ENCODE data around the gene LMOD1.

Gene LMOD1

DNA sequence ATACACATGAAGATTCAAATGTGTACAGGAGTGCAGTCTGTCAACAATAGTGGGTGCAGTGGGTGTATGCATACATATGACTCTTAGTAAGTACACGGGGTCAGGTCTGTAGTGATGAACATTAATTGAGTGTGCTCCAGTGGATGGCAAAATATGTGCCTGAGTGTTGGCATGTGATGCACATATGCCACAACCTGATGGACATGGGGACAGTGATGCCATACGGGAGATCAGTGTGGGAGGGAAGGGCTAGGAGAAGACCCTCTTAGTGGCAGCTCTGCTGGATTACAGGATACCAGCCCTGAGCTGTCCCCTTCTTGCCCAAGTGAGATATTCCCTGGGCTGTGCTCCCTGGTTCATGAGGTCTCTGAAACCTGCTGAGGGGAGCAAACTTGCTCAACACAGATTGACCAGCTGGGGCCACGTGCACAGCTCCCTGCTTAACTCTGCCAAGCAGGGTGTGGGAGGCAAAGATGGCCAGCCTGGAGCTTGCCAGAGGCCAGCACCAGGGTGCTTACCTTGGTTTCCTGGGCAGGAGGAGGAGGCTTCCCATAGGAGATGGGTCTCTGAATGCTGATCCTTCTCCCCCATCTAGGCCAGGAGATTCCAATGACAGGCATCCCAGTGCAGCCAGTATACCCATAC, 55.4 kb downstream of the LMOD1 start:
- H3K9me3 ChIP-seq (ENCODE audit: insufficient read depth, low read length, severe bottlenecking) = no peaks in the 10 kb centered on the region
- H3K27ac ChIP-seq (ENCODE audit: low read length) = no peak overlapping the region
- TF ChIP-seq, protein P1, sequence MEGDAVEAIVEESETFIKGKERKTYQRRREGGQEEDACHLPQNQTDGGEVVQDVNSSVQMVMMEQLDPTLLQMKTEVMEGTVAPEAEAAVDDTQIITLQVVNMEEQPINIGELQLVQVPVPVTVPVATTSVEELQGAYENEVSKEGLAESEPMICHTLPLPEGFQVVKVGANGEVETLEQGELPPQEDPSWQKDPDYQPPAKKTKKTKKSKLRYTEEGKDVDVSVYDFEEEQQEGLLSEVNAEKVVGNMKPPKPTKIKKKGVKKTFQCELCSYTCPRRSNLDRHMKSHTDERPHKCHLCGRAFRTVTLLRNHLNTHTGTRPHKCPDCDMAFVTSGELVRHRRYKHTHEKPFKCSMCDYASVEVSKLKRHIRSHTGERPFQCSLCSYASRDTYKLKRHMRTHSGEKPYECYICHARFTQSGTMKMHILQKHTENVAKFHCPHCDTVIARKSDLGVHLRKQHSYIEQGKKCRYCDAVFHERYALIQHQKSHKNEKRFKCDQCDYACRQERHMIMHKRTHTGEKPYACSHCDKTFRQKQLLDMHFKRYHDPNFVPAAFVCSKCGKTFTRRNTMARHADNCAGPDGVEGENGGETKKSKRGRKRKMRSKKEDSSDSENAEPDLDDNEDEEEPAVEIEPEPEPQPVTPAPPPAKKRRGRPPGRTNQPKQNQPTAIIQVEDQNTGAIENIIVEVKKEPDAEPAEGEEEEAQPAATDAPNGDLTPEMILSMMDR (IDR thresholded peaks at IDR 0.05; ENCODE audit: borderline replicate concordance, extremely low read depth, low read length, poor library complexity, severe bottlenecking) = no peak
- TF ChIP-seq EZH2 (IDR thresholded peaks at IDR 0.05; ENCODE audit: borderline replicate concordance, low read depth, low read length, severe bottlenecking) = no peak
- H2AFZ ChIP-seq (ENCODE audit: low read depth, low read length) = no peak overlapping the region
- H3K4me3 ChIP-seq (ENCODE audit: low read depth in 1 of 2, low read length in 2 of 2) = no peak overlapping the region
- H3K9ac ChIP-seq (ENCODE audit: low read depth, low read length) = no peak overlapping the region
- no peaks in the 10 kb centered on the region for H3K36me3 ChIP-seq (ENCODE audit: insufficient read depth, low read length)
- DNase-seq (no peak), ATAC-seq (ENCODE audit: insufficient read depth, low read depth) (no peak)
- no peaks in the 10 kb centered on the region for H3K79me2 ChIP-seq (ENCODE audit: insufficient read depth, low read length)
- peaks cover 3% of the 10 kb centered on the region; the same call in 1 of the 2 replicates for H4K20me1 ChIP-seq (ENCODE audit: insufficient read depth, low read length)
- H3K27me3 ChIP-seq (ENCODE audit: insufficient read depth, low read length, poor library complexity) = peaks cover 19% of the 10 kb centered on the region
- H3K4me2 ChIP-seq (ENCODE audit: insufficient read depth, low read length) = no peak overlapping the region
- peaks cover under 1% of the 10 kb centered on the region for H3K4me1 ChIP-seq (ENCODE audit: insufficient read depth, low read length)

DNA sequence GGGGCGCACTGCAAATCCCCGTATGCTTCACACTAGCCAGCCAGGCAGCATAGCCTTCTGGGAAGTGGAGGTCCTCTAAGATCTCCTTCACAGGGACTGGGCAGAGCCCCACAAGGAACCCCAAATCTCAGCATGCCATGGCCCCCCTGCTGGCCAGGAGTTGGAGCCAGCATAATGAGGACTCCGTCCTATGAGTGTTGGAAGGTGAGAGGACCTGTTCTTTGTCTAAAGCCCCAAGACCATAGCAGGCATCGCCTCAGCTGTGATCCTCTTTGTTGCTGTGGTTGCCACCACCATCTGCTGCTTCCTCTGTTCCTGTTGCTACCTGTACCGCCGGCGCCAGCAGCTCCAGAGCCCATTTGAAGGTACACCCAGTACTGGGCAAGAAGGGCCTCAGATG, 56.1 kb downstream of the LMOD1 start:
- H3K27ac ChIP-seq (ENCODE audit: low read length) = no peak overlapping the region
- ATAC-seq (ENCODE audit: insufficient read depth, low read depth) = no peak
- H3K79me2 ChIP-seq (ENCODE audit: insufficient read depth, low read length) = no peaks in the 10 kb centered on the region
- no peak overlapping the region for H3K9ac ChIP-seq (ENCODE audit: low read depth, low read length)
- no peak overlapping the region for H2AFZ ChIP-seq (ENCODE audit: low read depth, low read length)
- H3K36me3 ChIP-seq (ENCODE audit: insufficient read depth, low read length) = no peaks in the 10 kb centered on the region
- no peaks in the 10 kb centered on the region for H3K9me3 ChIP-seq (ENCODE audit: insufficient read depth, low read length, severe bottlenecking)
- DNase-seq = no peak
- no peaks in the 10 kb centered on the region for H3K4me1 ChIP-seq (ENCODE audit: insufficient read depth, low read length)
- peaks cover 3% of the 10 kb centered on the region; the same call in 1 of the 2 replicates for H4K20me1 ChIP-seq (ENCODE audit: insufficient read depth, low read length)
- TF ChIP-seq EZH2 (IDR thresholded peaks at IDR 0.05; ENCODE audit: borderline replicate concordance, low read depth, low read length, severe bottlenecking) = no peak
- TF ChIP-seq, protein P1 (IDR thresholded peaks at IDR 0.05; ENCODE audit: borderline replicate concordance, extremely low read depth, low read length, poor library complexity, severe bottlenecking) = no peak
- H3K27me3 ChIP-seq (ENCODE audit: insufficient read depth, low read length, poor library complexity) = peaks cover 24% of the 10 kb centered on the region
- no peak overlapping the region for H3K4me3 ChIP-seq (ENCODE audit: low read depth in 1 of 2, low read length in 2 of 2)
- H3K4me2 ChIP-seq (ENCODE audit: insufficient read depth, low read length) = no peak overlapping the region

DNA sequence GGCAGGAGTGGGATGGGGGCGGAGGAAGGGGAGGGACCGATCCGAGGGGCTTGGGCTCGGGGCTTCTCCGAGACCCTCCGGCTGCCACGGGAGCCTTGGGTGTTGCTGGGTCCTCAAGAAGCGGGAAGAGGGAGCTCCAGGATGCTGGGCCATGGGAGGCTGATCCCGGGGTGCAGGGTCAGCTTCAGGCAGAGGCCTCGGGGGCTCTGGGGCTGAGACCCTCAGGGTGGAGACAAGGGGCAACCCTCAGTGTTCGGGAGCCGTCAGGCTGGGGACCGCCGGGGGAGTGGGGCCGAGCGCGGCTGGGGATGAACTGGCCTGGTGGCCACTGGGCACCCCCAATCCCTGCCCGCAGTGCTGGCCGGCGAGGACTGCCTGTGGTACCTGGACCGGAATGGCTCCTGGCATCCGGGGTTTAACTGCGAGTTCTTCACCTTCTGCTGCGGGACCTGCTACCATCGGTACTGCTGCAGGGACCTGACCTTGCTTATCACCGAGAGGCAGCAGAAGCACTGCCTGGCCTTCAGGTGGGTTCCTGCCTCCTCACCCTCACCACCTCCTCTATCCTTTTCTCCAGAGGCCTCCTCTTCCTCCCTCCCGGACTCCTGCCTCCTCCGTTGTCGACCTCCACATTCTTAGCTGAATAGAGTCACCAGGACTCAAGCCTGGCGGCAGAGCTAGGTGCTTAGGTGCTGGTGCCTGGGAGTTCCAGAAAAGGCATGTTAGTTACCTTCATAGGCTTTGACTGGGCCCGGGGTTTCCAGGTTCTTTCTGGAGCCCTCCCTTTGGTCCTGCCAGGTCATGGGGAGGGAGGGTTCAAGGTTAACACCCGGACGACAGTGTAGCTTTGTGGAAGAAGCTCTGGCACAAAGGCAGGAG, 57.0 kb downstream of the LMOD1 start:
- Histone ChIP-seq H3K27ac (ENCODE audit: low read length) (no peak overlapping the region), H4K20me1 (ENCODE audit: insufficient read depth, low read length) (peaks cover under 1% of the 10 kb centered on the region; the same call in 1 of the 2 replicates), H3K4me2 (ENCODE audit: insufficient read depth, low read length) (no peak overlapping the region), H3K9me3 (ENCODE audit: insufficient read depth, low read length, severe bottlenecking) (no peaks in the 10 kb centered on the region), H3K9ac (ENCODE audit: low read depth, low read length) (no peak overlapping the region), H3K36me3 (ENCODE audit: insufficient read depth, low read length) (no peaks in the 10 kb centered on the region), H3K27me3 (ENCODE audit: insufficient read depth, low read length, poor library complexity) (peaks cover 29% of the 10 kb centered on the region), H3K79me2 (ENCODE audit: insufficient read depth, low read length) (no peaks in the 10 kb centered on the region), H3K4me1 (ENCODE audit: insufficient read depth, low read length) (no peaks in the 10 kb centered on the region), H3K4me3 (ENCODE audit: low read depth in 1 of 2, low read length in 2 of 2) (no peak overlapping the region), H2AFZ (ENCODE audit: low read depth, low read length) (no peak overlapping the region)
- ATAC-seq (ENCODE audit: insufficient read depth, low read depth) (no peak), DNase-seq (no peak)
- TF ChIP-seq EZH2 (IDR thresholded peaks at IDR 0.05; ENCODE audit: borderline replicate concordance, low read depth, low read length, severe bottlenecking) = no peak
- TF ChIP-seq, protein P1 (IDR thresholded peaks at IDR 0.05; ENCODE audit: borderline replicate concordance, extremely low read depth, low read length, poor library complexity, severe bottlenecking) = no peak

Measured in DND-41 (cell line).